Sigmoid colon (tissue), 7 donors: ENCODE results near the gene CRACR2B. TPM values are rescaled to one million over a fixed set of nuclear protein-coding genes. Genes with fewer than 3 reads are reported as not detected.

Source experiments
- DNase-seq: peaks from one replicate; pipeline ENCODE4 v3.0.0-alpha.2; 2019
- H3K27ac ChIP-seq, 4 donors: fragments of 200-600 bp; sonication (generic); one replicate each; pipeline ENCODE4 v1.5.1; 2016 to 2019; ENCODE audit warnings: mild to moderate bottlenecking in 1 of 4
- H3K27me3 ChIP-seq, 3 donors: fragments of 200-600 bp; sonication (generic); one replicate each; pipeline ENCODE4 v1.5.1; 2019; ENCODE audit warnings: mild to moderate bottlenecking in 1 of 3
- H3K36me3 ChIP-seq, 4 donors: fragments of 200-600 bp; sonication (generic); one replicate each; pipeline ENCODE4 v1.5.1; 2016 to 2019
- H3K4me1 ChIP-seq, 4 donors: fragments of 200-600 bp; sonication (generic); one replicate each; pipeline ENCODE4 v1.5.1; 2017 to 2019
- H3K4me3 ChIP-seq, 4 donors: fragments of 200-600 bp; sonication (generic); one replicate each; pipeline ENCODE4 v1.5.1; 2017 to 2019; ENCODE audit warnings: mild to moderate bottlenecking in 2 of 4, moderate library complexity in 1 of 4
- H3K9me3 ChIP-seq, 4 donors: fragments of 200-600 bp in 3 of 4; sonication (generic) in 3 of 4; one replicate each; pipeline versions ENCODE4 v1.5.1 to v1.6.1; 2013 to 2019
- CTCF ChIP-seq, 4 experiments: fragments of 450-650 bp in 3 of 4; fragments of 200-600 bp in 1 of 4; IDR thresholded peaks; one replicate each; pipeline ENCODE4 v1.5.1; 2016 to 2019; ENCODE audit warnings: antibody characterized with exemption in 4 of 4, mild to moderate bottlenecking in 3 of 4, moderate library complexity in 2 of 4
- EP300 ChIP-seq, 4 donors: sonication (generic); formaldehyde crosslinking; IDR thresholded peaks; one replicate each; pipeline ENCODE4 v1.6.1; 2017; ENCODE audit warnings: antibody characterized with exemption in 4 of 4
- POLR2A ChIP-seq, 2 donors: fragments of 450-650 bp; IDR thresholded peaks; one replicate each; pipeline ENCODE4 v1.6.1; 2016; ENCODE audit warnings: antibody characterized with exemption in 2 of 2, mild to moderate bottlenecking in 2 of 2, moderate library complexity in 2 of 2
- POLR2AphosphoS5 ChIP-seq, 4 donors: sonication (generic); formaldehyde crosslinking; IDR thresholded peaks; one replicate each; pipeline ENCODE4 v1.6.1; 2017; ENCODE audit warnings: antibody characterized with exemption in 4 of 4
- WGBS, 2 donors: extraction: QIAGEN DNeasy Blood & Tissue Kit; methylation state at CpG; one replicate each; pipeline ENCODE4 v1.1.7; 2013; 5-methylcytosine and 5-hydroxymethylcytosine counted together
- intact Hi-C: fragments of 100-400 bp; cut with DNase I; formaldehyde crosslinking; loops from one replicate; pipeline ENCODE4 v1.15.1; 2023
- polyA plus RNA-seq, 3 donors: library from polyadenylated mRNA; stranded (reverse); fragments of 200-250 nt; gene quantifications; one replicate each; pipeline ENCODE4 v1.2.3, GENCODE V29; 2013
- total RNA-seq, 4 donors: library from RNA; depleted of rRNA; stranded (reverse); fragments of >200 nt; gene quantifications; one replicate each; pipeline ENCODE4 v1.1.0, GENCODE V29; 2016
- donor health status: healthy with polysubstance abuse.
- donor health status: Bipolar disorder and iron deficiency.
- donor health status: healthy.

The CRACR2B gene
- total and polyA plus RNA-seq, 7 donors: 1.5 to 149 (median 9.5) TPM

DNA sequence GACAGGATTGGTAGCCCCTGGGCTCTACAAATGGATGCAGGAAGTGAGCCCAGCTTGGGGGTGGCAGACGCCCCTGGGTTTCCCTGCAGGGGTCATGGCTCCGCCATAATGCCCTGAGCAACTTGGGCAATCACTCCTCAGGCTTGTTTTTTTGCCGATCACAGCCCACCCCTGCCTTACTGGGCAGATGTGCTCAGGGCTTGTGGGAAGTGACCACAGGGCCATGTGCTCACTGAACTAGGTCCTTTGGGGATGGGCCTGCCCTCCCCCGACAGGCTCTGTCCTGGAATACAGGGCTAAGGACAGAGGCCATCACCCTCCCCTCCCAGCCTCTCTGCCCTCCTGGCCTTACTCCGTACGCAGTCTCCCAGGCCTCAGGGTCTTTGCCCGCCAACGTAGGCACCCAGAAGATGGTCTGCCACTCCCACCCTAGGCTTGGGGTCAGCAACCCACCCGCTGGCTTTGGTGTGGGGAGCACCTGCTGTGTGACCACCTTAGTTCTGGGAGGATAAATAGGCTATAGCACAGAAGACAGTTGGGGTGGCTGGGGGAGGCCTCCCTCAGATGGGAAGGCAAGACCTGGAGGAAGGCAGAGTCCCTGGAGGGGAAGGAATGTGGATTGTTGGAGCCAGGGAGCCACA, 14.1 kb upstream of the CRACR2B start:
- no peak for DNase-seq
- Histone ChIP-seq H3K4me1 (peaks cover 0 to 24% (median 21%) of the 10 kb centered on the region in 4 donors), H3K36me3 (peaks cover 22 to 39% (median 24%) of the 10 kb centered on the region in 4 donors), H3K27ac (no peak overlapping the region), H3K9me3 (no peaks in the 10 kb centered on the region), H3K4me3 (no peak overlapping the region), H3K27me3 (no peaks in the 10 kb centered on the region)
- intact Hi-C loops: no loop called here
- WGBS, 2 donors: 87 to 88% methylated on average over 9 of the region's 9 CpGs
- TF ChIP-seq POLR2AphosphoS5 (IDR thresholded peaks at IDR 0.05) (peak in 1 of 4 donors; percentile 8), CTCF (IDR thresholded peaks at IDR 0.05) (no peak)

DNA sequence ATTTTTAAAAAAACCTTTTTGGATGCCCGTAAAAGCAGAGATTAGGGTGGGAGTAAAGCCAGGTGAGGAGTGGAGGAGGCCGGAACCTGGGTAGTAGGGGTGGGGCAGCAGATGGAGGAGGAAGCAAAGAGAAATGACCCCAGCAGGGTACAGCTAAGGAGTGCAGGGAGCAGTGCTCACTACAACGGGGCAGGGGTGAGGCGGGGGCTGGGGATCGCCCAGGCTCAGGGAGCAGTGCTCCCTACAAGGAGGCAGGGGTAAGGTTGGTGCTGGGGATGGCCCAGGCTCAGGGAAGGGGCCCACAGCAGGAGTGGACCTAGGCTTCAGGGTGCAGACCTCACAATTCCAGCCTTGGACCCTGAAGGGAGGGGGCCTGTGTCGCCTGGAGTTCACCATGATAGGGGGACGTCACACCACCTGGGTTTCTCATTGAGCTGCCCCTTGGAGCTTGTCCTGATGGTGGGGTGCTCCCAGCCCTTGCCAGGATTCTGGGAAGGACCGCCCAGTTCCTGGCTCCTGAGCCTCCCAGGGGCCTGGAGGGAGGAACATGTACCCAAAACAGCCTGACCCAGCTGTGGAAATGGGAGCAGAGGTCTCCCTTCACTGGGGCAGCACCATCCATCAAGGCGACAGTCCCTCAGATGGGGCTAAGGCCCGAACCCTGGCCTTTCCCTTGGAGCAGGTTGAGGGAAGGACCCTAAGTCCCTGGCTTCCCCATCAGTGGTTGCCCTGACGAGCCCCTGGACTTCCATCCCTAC, 11.9 kb upstream of the CRACR2B start:
- peaks cover 22 to 39% (median 24%) of the 10 kb centered on the region in 4 donors for H3K36me3 ChIP-seq
- no peak for TF ChIP-seq CTCF (IDR thresholded peaks at IDR 0.05)
- no peak for TF ChIP-seq POLR2AphosphoS5 (IDR thresholded peaks at IDR 0.05)
- no peak for TF ChIP-seq POLR2A (IDR thresholded peaks at IDR 0.05)
- no peak for TF ChIP-seq EP300 (IDR thresholded peaks at IDR 0.05)
- no peaks in the 10 kb centered on the region for H3K27me3 ChIP-seq
- H3K27ac ChIP-seq: no peak overlapping the region
- H3K9me3 ChIP-seq: no peaks in the 10 kb centered on the region
- 85 to 89% methylated on average over 11 of the region's 11 CpGs for WGBS, 2 donors
- intact Hi-C loops: no loop called here
- peaks cover 0 to 27% (median 24%) of the 10 kb centered on the region in 4 donors for H3K4me1 ChIP-seq
- no peak overlapping the region for H3K4me3 ChIP-seq
- no peak for DNase-seq

- intact Hi-C loops: no loop called here
- H3K27me3 ChIP-seq: no peaks in the 10 kb centered on the region
- no peak overlapping the region for H3K4me3 ChIP-seq
- whole genome bisulfite sequencing, 2 donors: 82 to 84% methylated on average over 11 of the region's 11 CpGs
- H3K36me3 ChIP-seq: peaks cover 20 to 36% (median 22%) of the 10 kb centered on the region in 4 donors
- H3K9me3 ChIP-seq: no peaks in the 10 kb centered on the region
- TF ChIP-seq EP300 (IDR thresholded peaks at IDR 0.05): no peak
- no peak for TF ChIP-seq POLR2A (IDR thresholded peaks at IDR 0.05)
- no peak for TF ChIP-seq POLR2AphosphoS5 (IDR thresholded peaks at IDR 0.05)
- no peak for TF ChIP-seq CTCF (IDR thresholded peaks at IDR 0.05)
- H3K27ac ChIP-seq: no peak overlapping the region
- DNase-seq: no peak
- H3K4me1 ChIP-seq: peaks cover 0 to 27% (median 24%) of the 10 kb centered on the region in 4 donors
These were observed 11.3 kb upstream of the CRACR2B start for GRCh38 chr11:816433-816779.

DNA sequence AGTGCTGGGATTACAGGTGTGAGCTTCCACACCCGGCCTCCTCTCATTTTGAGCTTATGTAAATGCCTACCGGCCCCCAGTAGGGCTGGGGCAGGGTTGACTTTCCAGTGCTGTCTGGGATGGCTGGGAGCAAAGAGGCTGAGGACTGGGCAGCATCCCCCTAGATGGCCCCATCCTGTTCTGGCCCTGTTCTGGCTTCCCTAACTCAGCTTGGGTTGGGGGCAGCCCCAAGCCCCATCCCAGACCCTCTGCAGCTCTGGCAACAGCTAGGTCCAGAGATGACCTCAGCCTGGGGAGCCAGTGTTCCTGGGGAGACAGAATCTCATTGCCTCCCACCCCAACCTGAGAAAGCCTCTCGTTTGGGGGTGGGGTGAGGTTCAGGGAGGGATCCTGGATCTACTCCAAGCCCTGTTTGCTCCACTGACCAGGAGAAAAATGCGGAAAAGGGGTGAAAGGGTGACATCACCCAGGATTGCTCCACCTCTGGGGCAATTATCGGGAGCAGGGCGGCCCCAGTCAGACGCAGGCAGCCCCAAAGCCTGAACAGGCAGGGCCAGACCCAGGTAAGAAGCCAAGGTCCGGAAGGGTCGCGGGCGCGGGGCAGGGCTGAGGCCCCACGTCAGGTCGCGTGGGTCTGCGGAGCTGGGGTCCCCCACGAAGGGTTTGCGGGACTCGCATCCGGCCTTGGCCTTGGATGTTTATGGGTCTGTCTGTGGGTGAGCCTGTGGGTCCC, 9.2 kb upstream of the CRACR2B start, which contains the start of gene PNPLA2:
PNPLA2 (plus strand) TSS at position 519 of the 733 bp plus-strand sequence. CDS start 805 bp downstream, outside the sequence.
- intact Hi-C loops: no loop called here
- 8 to 32% methylated on average over 20 of the region's 20 CpGs for WGBS, 2 donors
- no peaks in the 10 kb centered on the region for H3K9me3 ChIP-seq
- peaks cover 1 to 33% (median 8%) of the 10 kb centered on the region in 4 donors for H3K36me3 ChIP-seq
- H3K27me3 ChIP-seq: peaks cover 0 to 3% (median 0%) of the 10 kb centered on the region in 3 donors
- TF ChIP-seq POLR2AphosphoS5 (IDR thresholded peaks at IDR 0.05): peak in 1 of 4 donors; percentile 25
- no peak for TF ChIP-seq CTCF (IDR thresholded peaks at IDR 0.05)
- peak within 1 kb of the TSS; percentile 90 to 99 (median 98) for H3K27ac ChIP-seq
- peak within 1 kb of the TSS; percentile 66 to 96 (median 82) for H3K4me3 ChIP-seq
- peaks cover 0 to 33% (median 30%) of the 10 kb centered on the region in 4 donors for H3K4me1 ChIP-seq
- no peak for DNase-seq
